GM23338 (cell line): ENCODE results near the gene DUSP5. TPM values are rescaled to one million over a fixed set of nuclear protein-coding genes. Genes with fewer than 3 reads are reported as not detected.

Experiments
- ATAC-seq: fragments of 200-7000 bp; cut with Tn5 transposase; 3 replicates; pipeline ENCODE4 v1.9.1; 2020
- DNase-seq: peaks from one replicate; pipeline ENCODE4 v3.0.0-alpha.2; 2015; ENCODE audit warnings: low spot score
- H2AFZ ChIP-seq: fragments of 200-600 bp; sonication (generic); 2 replicates; pipeline ENCODE4 v1.8.0; 2016; ENCODE audit warnings: antibody characterized with exemption, mild to moderate bottlenecking, moderate library complexity
- H3F3A ChIP-seq: fragments of 200-600 bp; sonication (generic); replicated peaks from 2 replicates; pipeline ENCODE4 v1.8.0; 2017; ENCODE audit warnings: antibody characterized with exemption, mixed run types, low read depth
- H3K27ac ChIP-seq: fragments of 200-600 bp; sonication (generic); 2 replicates; pipeline ENCODE4 v1.6.1; 2016; ENCODE audit warnings: low read depth
- H3K27me3 ChIP-seq: fragments of 200-600 bp; sonication (generic); 2 replicates; pipeline ENCODE4 v1.8.0; 2016; ENCODE audit warnings: mild to moderate bottlenecking, mixed run types, moderate library complexity; ENCODE audit not compliant: insufficient read depth
- H3K36me3 ChIP-seq: fragments of 200-600 bp; sonication (generic); 2 replicates; pipeline ENCODE4 v1.8.0; 2016; ENCODE audit warnings: mild to moderate bottlenecking; ENCODE audit not compliant: insufficient read depth
- H3K4me1 ChIP-seq: fragments of 200-600 bp; sonication (generic); 2 replicates; pipeline ENCODE4 v1.8.0; 2016; ENCODE audit warnings: mild to moderate bottlenecking, moderate library complexity; ENCODE audit not compliant: insufficient read depth
- H3K4me2 ChIP-seq: fragments of 200-600 bp; sonication (generic); 2 replicates; pipeline ENCODE4 v1.7.1; 2017; ENCODE audit warnings: mixed run types
- H3K4me3 ChIP-seq: fragments of 200-600 bp; sonication (generic); 2 replicates; pipeline ENCODE4 v1.6.1; 2016; ENCODE audit warnings: mixed run types
- H3K79me2 ChIP-seq: fragments of 200-600 bp; sonication (generic); replicated peaks from 2 replicates; pipeline ENCODE4 v1.8.0; 2017; ENCODE audit warnings: mild to moderate bottlenecking; ENCODE audit not compliant: insufficient read depth
- H3K9me2 ChIP-seq: fragments of 200-600 bp; sonication (generic); 2 replicates; pipeline ENCODE4 v1.8.0; 2017; ENCODE audit not compliant: insufficient read depth
- H4K20me1 ChIP-seq: fragments of 200-600 bp; sonication (generic); replicated peaks from 2 replicates; pipeline ENCODE4 v1.8.0; 2017; ENCODE audit warnings: mild to moderate bottlenecking; ENCODE audit not compliant: insufficient read depth
- H3K27ac Mint-ChIP-seq: 2 replicates; pipeline ENCODE4 v1.8.0; 2020; ENCODE audit warnings: inconsistent platforms, mild to moderate bottlenecking, moderate library complexity, mixed read lengths
- H3K27me3 Mint-ChIP-seq: 3 replicates; pipeline ENCODE4 v1.8.0; 2022; ENCODE audit warnings: low read depth, mild to moderate bottlenecking, moderate library complexity, mixed read lengths, inconsistent platforms; ENCODE audit not compliant: insufficient read depth, poor library complexity
- H3K36me3 Mint-ChIP-seq: 3 replicates; pipeline ENCODE4 v1.8.0; 2021; ENCODE audit warnings: low read depth, mild to moderate bottlenecking, inconsistent platforms, moderate library complexity, mixed read lengths
- H3K4me1 Mint-ChIP-seq: 3 replicates; pipeline ENCODE4 v1.8.0; 2020; ENCODE audit warnings: mild to moderate bottlenecking, inconsistent platforms, mixed read lengths
- H3K4me3 Mint-ChIP-seq: 3 replicates; pipeline ENCODE4 v1.8.0; 2021; ENCODE audit warnings: moderate library complexity, mild to moderate bottlenecking, inconsistent platforms, mixed read lengths
- H3K9me3 Mint-ChIP-seq: 3 replicates; pipeline ENCODE4 v1.8.0; 2020; ENCODE audit warnings: moderate library complexity, mild to moderate bottlenecking, inconsistent platforms, mixed read lengths
- CREB1 ChIP-seq: fragments of 250-450 bp; sonication (Bioruptor Pico); IDR thresholded peaks from 2 replicates; pipeline ENCODE4 v1.5.0; 2020; ENCODE audit warnings: low read depth, mild to moderate bottlenecking, moderate library complexity
- CTCF ChIP-seq, 2 experiments: fragments of 200-600 bp in 1 of 2; sonication (generic) in 1 of 2; conservative IDR thresholded peaks; 2 replicates each; pipeline versions ENCODE4 v1.5.1 to v1.6.1; 2016 to 2017; ENCODE audit warnings: antibody characterized with exemption in 2 of 2, low read depth in 2 of 2, mild to moderate bottlenecking in 2 of 2, moderate library complexity in 1 of 2
- EZH2 ChIP-seq: fragments of 200-600 bp; sonication (generic); IDR thresholded peaks from one replicate; pipeline ENCODE4 v1.8.0; 2017; ENCODE audit warnings: antibody characterized with exemption, mild to moderate bottlenecking, low read depth; ENCODE audit not compliant: unreplicated experiment
- EZH2phosphoT487 ChIP-seq: fragments of 200-600 bp; sonication (generic); IDR thresholded peaks from one replicate; pipeline ENCODE4 v1.8.1; 2018; ENCODE audit warnings: antibody characterized with exemption; ENCODE audit not compliant: unreplicated experiment
- JUNB ChIP-seq: IDR thresholded peaks from one replicate; pipeline ENCODE4 v1.6.1; 2016; ENCODE audit warnings: antibody characterized with exemption; ENCODE audit not compliant: unreplicated experiment
- REST ChIP-seq: IDR thresholded peaks from one replicate; pipeline ENCODE4 v1.6.1; 2018; ENCODE audit warnings: antibody characterized with exemption; ENCODE audit not compliant: unreplicated experiment
- STAT1 ChIP-seq: IDR thresholded peaks from one replicate; pipeline ENCODE4 v1.6.1; 2016; ENCODE audit warnings: antibody characterized with exemption; ENCODE audit not compliant: unreplicated experiment
- ZNF331 ChIP-seq: fragments of 250-450 bp; sonication (Bioruptor Pico); IDR thresholded peaks from 2 replicates; pipeline ENCODE4 v1.5.0; 2020; ENCODE audit warnings: low read depth, mild to moderate bottlenecking, moderate library complexity
- ZNF462 ChIP-seq: fragments of 250-450 bp; sonication (Bioruptor Pico); IDR thresholded peaks from 2 replicates; pipeline ENCODE4 v1.5.0; 2020; ENCODE audit warnings: mild to moderate bottlenecking, moderate library complexity
- polyA plus RNA-seq: library from polyadenylated mRNA; unstranded; fragments of >200 nt; fragmentation: Nextera tagmentation; extraction: Ambion mirVana; gene quantifications from 2 replicates; pipeline ENCODE4 v1.2.1, GENCODE V29; 2016
- total RNA-seq: library from RNA; depleted of rRNA; stranded (reverse); fragments of >200 nt; shearing (Covaris generic); gene quantifications from 2 replicates; pipeline ENCODE4 v1.2.3, GENCODE V29; 2014

The DUSP5 gene
- total and polyA plus RNA-seq, 2 experiments from 2014 or later = 10.8 to 35.9 TPM

- TF ChIP-seq CTCF (conservative IDR thresholded peaks at IDR 0.05; ENCODE audit: low read depth in 2 of 2) (no peak), ZNF331 (CRISPR knock-in tag) (no peak), ZNF462 (CRISPR knock-in tag) (no peak)
Measured at GRCh38 chr10:110502072-110502845, 4.6 kb downstream of the DUSP5 start (continued).

GRCh38 chr10:110502851-110503301, 5.2 kb downstream of the DUSP5 start:
- DNase-seq (no peak), ATAC-seq (no peak)
- TF ChIP-seq STAT1 = no peak
- no peak for TF ChIP-seq CREB1 (CRISPR knock-in tag)
- no peak for TF ChIP-seq EZH2
- TF ChIP-seq CTCF (conservative IDR thresholded peaks at IDR 0.05; ENCODE audit: low read depth in 2 of 2) = no peak
- no peak for TF ChIP-seq JUNB
- no peak for TF ChIP-seq EZH2phosphoT487
- no peak for TF ChIP-seq REST
- Histone ChIP-seq H3K79me2 (peaks cover 71% of the 10 kb centered on the region), H3K4me2 (no peak overlapping the region), H3K4me1 (peaks cover 27% of the 10 kb centered on the region), H3K9me2 (no peaks in the 10 kb centered on the region), H2AFZ (no peak overlapping the region), H3K27ac (no peak overlapping the region), H3K4me3 (no peak overlapping the region), H3K36me3 (peaks cover 19% of the 10 kb centered on the region), H3K27me3 (peaks cover 20% of the 10 kb centered on the region), H4K20me1 (peaks cover 10% of the 10 kb centered on the region), H3F3A (peaks cover 7% of the 10 kb centered on the region; the same call in 1 of the 2 replicates)
- peaks cover 16% of the 10 kb centered on the region for H3K27me3 Mint-ChIP-seq
- H3K4me3 Mint-ChIP-seq = no peak overlapping the region
- H3K9me3 Mint-ChIP-seq = peaks cover 3% of the 10 kb centered on the region; the same call in 1 of the 3 replicates
- H3K27ac Mint-ChIP-seq = no peak overlapping the region
- H3K36me3 Mint-ChIP-seq = peaks cover 65% of the 10 kb centered on the region
- H3K4me1 Mint-ChIP-seq = peaks cover 39% of the 10 kb centered on the region
